ENCODE data around the gene ITPR1.

Gene ITPR1

GRCh38 chr3:4823986-4824925 lies 331.1 kb downstream of the ITPR1 start:
- DNase-seq = no peak

DNA sequence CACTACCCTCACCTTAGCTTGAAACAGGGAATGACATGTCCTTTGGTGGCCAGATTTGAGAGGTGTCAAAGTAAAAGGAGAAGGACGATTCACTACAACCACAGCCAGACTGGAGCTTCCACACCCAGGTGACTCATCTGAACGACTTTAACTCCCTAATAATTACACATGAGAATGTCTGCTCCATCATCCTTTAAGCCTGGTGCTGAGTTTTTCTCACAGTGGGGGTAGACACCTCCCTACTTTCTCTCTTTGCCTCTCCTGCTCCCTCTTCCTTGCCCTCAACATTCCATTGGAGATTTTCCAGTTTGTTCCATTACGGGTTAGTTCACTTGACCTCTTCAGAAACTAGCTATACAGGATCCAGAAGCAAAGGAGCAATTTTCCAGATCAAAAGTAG lies 331.8 kb downstream of the ITPR1 start:
- Histone ChIP-seq H3K27ac (ENCODE audit: low read depth, low read length) (no peak overlapping the region), H3K4ac (ENCODE audit: low read depth, low read length) (no peak overlapping the region), H2BK120ac (ENCODE audit: low read depth, low read length) (no peak overlapping the region), H3K36me3 (ENCODE audit: control insufficient read depth, insufficient read depth, low read length) (no peaks in the 10 kb centered on the region), H3K27me3 (ENCODE audit: insufficient read depth, low read length, poor library complexity) (no peaks in the 10 kb centered on the region), H3K18ac (ENCODE audit: low read length) (no peak overlapping the region), H3K9ac (ENCODE audit: low read length) (no peak overlapping the region), H2BK5ac (ENCODE audit: low read length) (no peak overlapping the region), H3K23ac (ENCODE audit: low read length) (no peak overlapping the region), H2BK15ac (replicated peaks; ENCODE audit: low read depth) (no peak overlapping the region), H3K79me2 (ENCODE audit: control insufficient read depth, insufficient read depth, low read length) (no peaks in the 10 kb centered on the region), H3K4me2 (ENCODE audit: low read length) (no peak overlapping the region), H3K4me1 (ENCODE audit: control insufficient read depth, low read depth, low read length) (peaks cover 14% of the 10 kb centered on the region), H3K79me1 (ENCODE audit: low read length) (no peaks in the 10 kb centered on the region), H3K56ac (ENCODE audit: low read length) (no peak overlapping the region), H4K8ac (ENCODE audit: low read depth, low read length) (no peak overlapping the region), H3K4me3 (ENCODE audit: low read length) (no peak overlapping the region), H2AK5ac (ENCODE audit: low read length) (no peak overlapping the region), H4K5ac (ENCODE audit: low read length) (no peak overlapping the region)
- peak; percentile 54 for DNase-seq
- WGBS (ENCODE audit: extremely low coverage, insufficient coverage, low lambda C conversion rate) = no CpG with 5 or more reads among the region's 3 CpGs

More at GRCh38 chr3:4823986-4824925, 331.1 kb downstream of the ITPR1 start:
- no peak overlapping the region for H3K27ac ChIP-seq (ENCODE audit: low read depth, low read length)
- H3K9ac ChIP-seq (ENCODE audit: low read length) = no peak overlapping the region
- no peak overlapping the region for H2AK5ac ChIP-seq (ENCODE audit: low read length)
- H3K23ac ChIP-seq (ENCODE audit: low read length) = no peak overlapping the region
- no peak overlapping the region for H4K8ac ChIP-seq (ENCODE audit: low read depth, low read length)
- no peak overlapping the region for H4K5ac ChIP-seq (ENCODE audit: low read length)
- H3K4me1 ChIP-seq (ENCODE audit: control insufficient read depth, low read depth, low read length) = peaks cover 14% of the 10 kb centered on the region
- no peak overlapping the region for H2BK15ac ChIP-seq (replicated peaks; ENCODE audit: low read depth)
- no peak overlapping the region for H2BK120ac ChIP-seq (ENCODE audit: low read depth, low read length)
- H3K79me2 ChIP-seq (ENCODE audit: control insufficient read depth, insufficient read depth, low read length) = no peaks in the 10 kb centered on the region
- no peaks in the 10 kb centered on the region for H3K79me1 ChIP-seq (ENCODE audit: low read length)
- H3K36me3 ChIP-seq (ENCODE audit: control insufficient read depth, insufficient read depth, low read length) = no peaks in the 10 kb centered on the region
- no peak overlapping the region for H3K4ac ChIP-seq (ENCODE audit: low read depth, low read length)
- peak overlapping the region; percentile 29 for H3K18ac ChIP-seq (ENCODE audit: low read length)
- WGBS (ENCODE audit: extremely low coverage, insufficient coverage, low lambda C conversion rate) = no CpG with 5 or more reads among the region's 26 CpGs
- no peak overlapping the region for H3K4me2 ChIP-seq (ENCODE audit: low read length)
- H2BK5ac ChIP-seq (ENCODE audit: low read length) = no peak overlapping the region
- H3K4me3 ChIP-seq (ENCODE audit: low read length) = no peak overlapping the region
- H3K27me3 ChIP-seq (ENCODE audit: insufficient read depth, low read length, poor library complexity) = no peaks in the 10 kb centered on the region
- peak overlapping the region; percentile 17 for H3K56ac ChIP-seq (ENCODE audit: low read length)

GRCh38 chr3:4825436-4826236 lies 332.5 kb downstream of the ITPR1 start:
- H4K8ac ChIP-seq (ENCODE audit: low read depth, low read length) = no peak overlapping the region
- H3K23ac ChIP-seq (ENCODE audit: low read length) = no peak overlapping the region
- no peaks in the 10 kb centered on the region for H3K36me3 ChIP-seq (ENCODE audit: control insufficient read depth, insufficient read depth, low read length)
- H3K4me1 ChIP-seq (ENCODE audit: control insufficient read depth, low read depth, low read length) = peaks cover 14% of the 10 kb centered on the region
- no peaks in the 10 kb centered on the region for H3K79me1 ChIP-seq (ENCODE audit: low read length)
- H2BK15ac ChIP-seq (replicated peaks; ENCODE audit: low read depth) = no peak overlapping the region
- no peaks in the 10 kb centered on the region for H3K79me2 ChIP-seq (ENCODE audit: control insufficient read depth, insufficient read depth, low read length)
- H3K27ac ChIP-seq (ENCODE audit: low read depth, low read length) = no peak overlapping the region
- no peak overlapping the region for H2BK5ac ChIP-seq (ENCODE audit: low read length)
- no peak overlapping the region for H2AK5ac ChIP-seq (ENCODE audit: low read length)
- no peak overlapping the region for H3K9ac ChIP-seq (ENCODE audit: low read length)
- no peak overlapping the region for H3K4me3 ChIP-seq (ENCODE audit: low read length)
- H3K27me3 ChIP-seq (ENCODE audit: insufficient read depth, low read length, poor library complexity) = no peaks in the 10 kb centered on the region
- no CpG with 5 or more reads among the region's 12 CpGs for WGBS (ENCODE audit: extremely low coverage, insufficient coverage, low lambda C conversion rate)
- no peak overlapping the region for H2BK120ac ChIP-seq (ENCODE audit: low read depth, low read length)
- peak; percentile 62 for DNase-seq
- no peak overlapping the region for H3K4me2 ChIP-seq (ENCODE audit: low read length)
- no peak overlapping the region for H3K18ac ChIP-seq (ENCODE audit: low read length)
- no peak overlapping the region for H3K56ac ChIP-seq (ENCODE audit: low read length)
- no peak overlapping the region for H4K5ac ChIP-seq (ENCODE audit: low read length)
- no peak overlapping the region for H3K4ac ChIP-seq (ENCODE audit: low read depth, low read length)

- Histone ChIP-seq H3K27me3 (ENCODE audit: insufficient read depth, low read length, poor library complexity) (no peaks in the 10 kb centered on the region), H3K36me3 (ENCODE audit: control insufficient read depth, insufficient read depth, low read length) (no peaks in the 10 kb centered on the region), H3K27ac (ENCODE audit: low read depth, low read length) (no peak overlapping the region), H2BK120ac (ENCODE audit: low read depth, low read length) (no peak overlapping the region), H3K18ac (ENCODE audit: low read length) (no peak overlapping the region), H3K4ac (ENCODE audit: low read depth, low read length) (no peak overlapping the region), H4K5ac (ENCODE audit: low read length) (no peak overlapping the region), H3K56ac (ENCODE audit: low read length) (peak overlapping the region; percentile 2), H3K9ac (ENCODE audit: low read length) (no peak overlapping the region), H2BK15ac (replicated peaks; ENCODE audit: low read depth) (no peak overlapping the region), H3K4me1 (ENCODE audit: control insufficient read depth, low read depth, low read length) (peaks cover 12% of the 10 kb centered on the region), H3K4me2 (ENCODE audit: low read length) (no peak overlapping the region), H2AK5ac (ENCODE audit: low read length) (peak overlapping the region; percentile 54), H2BK5ac (ENCODE audit: low read length) (no peak overlapping the region), H4K8ac (ENCODE audit: low read depth, low read length) (no peak overlapping the region), H3K23ac (ENCODE audit: low read length) (no peak overlapping the region), H3K79me2 (ENCODE audit: control insufficient read depth, insufficient read depth, low read length) (no peaks in the 10 kb centered on the region), H3K79me1 (ENCODE audit: low read length) (no peaks in the 10 kb centered on the region), H3K4me3 (ENCODE audit: low read length) (no peak overlapping the region)
- no CpG with 5 or more reads among the region's 20 CpGs for WGBS (ENCODE audit: extremely low coverage, insufficient coverage, low lambda C conversion rate)
- DNase-seq = no peak
Observed at GRCh38 chr3:4826237-4827100, 333.3 kb downstream of the ITPR1 start.

DNA sequence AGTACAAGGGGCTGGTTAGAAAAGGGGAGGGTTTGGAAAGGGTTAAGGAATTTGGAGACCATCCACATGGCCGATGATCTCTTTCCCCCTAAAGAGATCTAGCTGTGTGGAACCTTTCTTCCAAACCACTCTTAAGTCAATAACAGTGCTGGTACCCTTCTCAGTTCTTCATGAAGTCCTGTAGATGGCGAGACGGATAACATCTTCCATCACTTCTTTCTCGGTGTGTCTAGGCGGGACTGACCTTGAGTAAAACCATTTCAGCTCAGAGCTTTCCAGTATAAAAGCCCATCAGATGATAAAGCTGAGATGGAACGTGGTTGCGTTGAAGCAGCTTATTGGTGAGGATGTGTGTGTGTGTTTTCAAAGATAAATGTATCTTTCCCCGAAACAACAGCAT lies 334.6 kb downstream of the ITPR1 start:
- H3K4me3 ChIP-seq (ENCODE audit: low read length) = no peak overlapping the region
- no peak overlapping the region for H2AK5ac ChIP-seq (ENCODE audit: low read length)
- H3K79me2 ChIP-seq (ENCODE audit: control insufficient read depth, insufficient read depth, low read length) = no peaks in the 10 kb centered on the region
- H3K79me1 ChIP-seq (ENCODE audit: low read length) = no peaks in the 10 kb centered on the region
- no peaks in the 10 kb centered on the region for H3K36me3 ChIP-seq (ENCODE audit: control insufficient read depth, insufficient read depth, low read length)
- H3K27ac ChIP-seq (ENCODE audit: low read depth, low read length) = no peak overlapping the region
- peaks cover 12% of the 10 kb centered on the region for H3K4me1 ChIP-seq (ENCODE audit: control insufficient read depth, low read depth, low read length)
- H2BK15ac ChIP-seq (replicated peaks; ENCODE audit: low read depth) = no peak overlapping the region
- no peak overlapping the region for H3K23ac ChIP-seq (ENCODE audit: low read length)
- H2BK5ac ChIP-seq (ENCODE audit: low read length) = no peak overlapping the region
- DNase-seq = no peak
- no CpG with 5 or more reads among the region's 8 CpGs for WGBS (ENCODE audit: extremely low coverage, insufficient coverage, low lambda C conversion rate)
- H4K8ac ChIP-seq (ENCODE audit: low read depth, low read length) = no peak overlapping the region
- no peak overlapping the region for H3K18ac ChIP-seq (ENCODE audit: low read length)
- no peak overlapping the region for H2BK120ac ChIP-seq (ENCODE audit: low read depth, low read length)
- H3K9ac ChIP-seq (ENCODE audit: low read length) = no peak overlapping the region
- no peak overlapping the region for H3K4me2 ChIP-seq (ENCODE audit: low read length)
- no peak overlapping the region for H3K4ac ChIP-seq (ENCODE audit: low read depth, low read length)
- H3K27me3 ChIP-seq (ENCODE audit: insufficient read depth, low read length, poor library complexity) = no peaks in the 10 kb centered on the region
- no peak overlapping the region for H3K56ac ChIP-seq (ENCODE audit: low read length)
- H4K5ac ChIP-seq (ENCODE audit: low read length) = no peak overlapping the region
